Measurements from ENCODE around the gene PCYT2.

The PCYT2 gene

DNA sequence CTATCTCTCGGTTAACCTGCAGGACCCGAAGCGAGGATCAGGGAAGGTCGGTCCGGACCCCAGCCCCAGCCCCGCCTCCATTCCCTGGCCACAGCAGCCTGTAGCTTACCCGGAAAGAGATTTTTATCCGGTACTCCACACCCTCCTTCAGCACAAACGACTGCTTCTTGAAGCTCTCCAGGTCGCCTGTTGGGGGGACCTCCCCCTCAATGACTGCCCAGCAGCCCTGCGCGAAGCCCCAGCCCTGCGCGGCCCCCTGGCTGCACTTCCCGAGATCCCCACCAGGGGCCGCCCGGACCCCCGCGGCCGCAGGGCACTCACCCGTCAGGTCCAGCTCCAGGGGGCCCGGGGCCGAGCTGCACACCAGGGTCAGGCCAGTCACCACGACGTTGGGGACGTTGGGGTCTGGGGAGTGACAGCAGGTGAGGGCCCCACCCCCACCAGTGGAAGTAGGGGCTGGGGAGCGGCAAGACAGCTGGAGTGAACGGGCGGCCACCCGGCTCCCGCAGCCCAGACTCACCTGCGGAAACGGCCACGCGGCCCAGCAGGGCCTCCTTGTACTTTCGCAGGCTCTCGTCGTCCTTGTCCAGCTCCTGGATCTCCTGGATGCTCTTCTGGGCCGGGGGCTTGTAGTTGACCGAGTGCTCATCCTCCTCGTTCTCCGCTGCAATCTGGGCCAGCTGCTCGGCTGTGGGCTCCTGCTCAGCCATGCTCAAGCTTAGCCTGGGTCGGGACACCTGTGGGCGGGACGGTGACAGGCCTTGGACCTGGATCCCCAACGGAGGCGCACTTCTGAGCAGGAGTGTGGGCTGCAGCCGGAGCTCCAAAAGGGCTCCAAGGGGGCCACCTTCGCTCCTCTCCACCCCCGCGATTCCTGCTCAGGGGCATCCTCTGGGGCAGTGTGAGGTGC is 41.7 kb downstream of the PCYT2 start:
- DNase-seq, result peak; percentile 44

DNA sequence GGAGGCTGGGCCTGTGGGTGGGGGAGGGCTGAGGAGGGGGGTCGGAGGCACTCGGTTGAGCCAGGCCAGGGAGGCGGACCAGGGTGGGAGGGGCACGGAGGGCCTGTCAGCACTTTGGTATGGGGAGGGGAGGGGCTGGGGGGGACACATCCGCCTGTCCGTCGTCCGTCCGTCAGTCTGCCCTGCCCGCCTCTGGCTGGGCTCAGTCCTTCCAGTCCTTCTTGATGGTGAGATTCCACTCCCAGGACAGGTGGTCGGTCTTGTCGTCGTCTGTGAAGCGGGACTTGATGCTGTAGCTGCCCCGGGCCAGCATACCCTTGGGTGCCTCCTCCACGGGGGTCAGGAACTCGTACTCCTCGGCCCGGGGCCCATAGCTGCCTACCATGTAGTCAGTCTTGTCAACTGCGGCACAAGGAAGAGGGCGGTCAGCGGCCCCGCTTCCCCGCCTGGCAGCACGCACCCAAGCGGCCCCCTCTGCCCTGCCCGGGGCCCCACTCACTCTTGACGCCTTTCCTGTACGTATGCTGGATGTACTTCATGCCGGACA is 42.5 kb downstream of the PCYT2 start:
- DNase-seq, result peak; percentile 91

DNA sequence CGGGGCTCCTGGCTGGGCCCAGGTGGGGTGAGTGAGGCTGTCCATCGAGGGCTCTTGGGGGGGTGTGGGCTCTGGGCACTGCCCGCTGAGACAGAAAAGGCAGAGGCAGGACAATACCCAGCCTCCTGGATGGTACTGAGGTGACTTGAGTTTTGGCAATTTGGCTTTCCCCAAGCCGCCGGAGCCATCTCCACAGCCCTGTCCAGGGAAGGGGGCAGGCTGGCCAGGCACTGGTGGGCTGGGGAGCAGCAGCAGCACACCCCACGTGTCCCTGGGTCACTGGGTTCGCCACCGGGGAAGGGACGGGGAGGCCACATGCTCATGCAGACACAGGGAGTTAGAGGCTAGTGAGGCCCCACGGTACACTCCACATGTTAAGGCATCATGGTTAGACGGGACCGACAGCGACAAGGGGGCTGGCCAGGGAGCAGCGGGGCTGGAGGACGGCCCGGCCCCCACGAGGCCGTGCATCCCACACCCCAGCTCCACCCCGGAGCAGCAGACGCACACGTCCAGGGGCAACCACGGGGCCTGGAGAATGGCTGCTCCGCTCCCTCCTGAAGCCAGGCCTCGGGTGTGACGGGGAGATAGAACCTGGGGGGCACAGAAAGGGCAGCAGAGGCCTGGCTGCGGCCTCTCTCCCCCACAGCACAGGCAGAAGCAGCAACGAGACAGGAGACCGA is 43.1 kb downstream of the PCYT2 start:
- DNase-seq, result no peak

DNA sequence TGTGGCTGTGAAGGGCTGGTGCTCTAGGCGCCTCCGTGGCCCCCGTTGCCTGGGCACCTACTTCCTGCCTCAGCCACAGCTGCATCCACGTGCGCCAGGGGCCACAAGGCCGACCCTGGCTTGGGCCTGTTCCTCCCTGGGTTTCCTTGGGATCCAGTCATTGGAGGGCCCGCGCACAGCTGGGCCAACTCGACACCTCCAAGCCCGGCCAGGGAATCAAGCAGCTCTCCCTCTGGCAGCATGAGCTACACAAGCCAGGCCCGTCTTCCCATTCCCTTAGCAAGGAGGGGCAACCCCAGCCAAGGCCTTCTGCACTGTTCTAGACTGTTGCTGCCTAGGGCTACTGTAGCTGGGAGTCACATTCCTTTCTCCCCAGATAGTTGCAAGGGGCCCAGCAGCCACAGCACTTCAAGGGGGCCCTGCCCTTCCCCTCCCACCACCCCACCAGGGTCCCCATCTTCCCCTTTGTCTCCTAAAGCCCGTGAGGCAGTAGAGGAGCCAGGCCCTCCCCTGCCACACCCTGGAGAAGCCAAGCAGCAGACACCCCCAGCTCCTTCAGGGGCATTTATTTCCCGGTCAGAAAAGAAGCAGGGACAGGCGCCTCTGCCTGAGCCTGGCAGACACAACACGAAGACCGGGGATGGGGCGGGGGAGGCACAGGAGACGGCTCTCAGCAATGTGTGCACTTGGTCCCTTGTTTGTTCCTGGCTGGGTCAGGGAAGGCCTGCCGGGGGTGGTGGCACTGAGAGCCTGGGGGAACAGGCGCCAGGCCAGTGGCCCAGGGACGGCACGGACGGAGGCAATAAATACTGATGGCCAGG is 43.8 kb downstream of the PCYT2 start:
- DNase-seq, result peak; percentile 48

DNA sequence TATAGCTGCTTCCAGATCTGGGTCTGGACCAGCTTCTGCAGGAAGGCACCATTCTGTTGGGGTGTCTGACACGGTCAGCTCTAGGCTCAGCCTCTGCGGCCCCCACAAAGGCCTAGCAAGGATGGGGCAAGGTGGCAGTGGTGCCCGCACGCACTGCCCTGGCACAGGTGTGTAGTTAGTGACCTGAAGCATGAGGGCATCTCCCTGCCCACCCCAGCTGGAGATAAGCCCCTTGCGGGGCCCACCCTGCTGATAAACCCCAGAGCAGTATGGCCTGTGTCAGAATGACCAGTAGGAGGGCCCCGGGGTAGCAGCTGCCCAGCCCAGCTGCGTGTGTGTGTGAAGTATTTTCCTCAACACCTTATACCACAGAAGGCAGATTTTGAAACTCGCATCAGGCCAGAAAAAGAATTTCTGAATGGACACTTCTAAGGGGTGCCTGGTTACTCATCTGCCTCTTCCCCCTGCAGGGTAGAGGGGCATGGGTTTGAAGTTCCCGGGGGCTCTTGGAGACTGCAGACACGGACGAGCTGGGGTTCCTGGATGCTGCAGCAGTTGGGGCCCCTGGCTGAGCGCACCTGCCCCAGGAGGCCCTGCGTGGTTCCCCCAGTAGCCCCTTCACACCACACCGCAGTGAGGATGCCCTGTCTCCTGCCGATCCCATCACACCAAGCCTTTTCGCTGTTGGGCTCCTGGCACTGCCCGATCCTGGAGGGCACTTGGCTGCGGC is 44.6 kb downstream of the PCYT2 start:
- DNase-seq, result peak; percentile 13

DNA sequence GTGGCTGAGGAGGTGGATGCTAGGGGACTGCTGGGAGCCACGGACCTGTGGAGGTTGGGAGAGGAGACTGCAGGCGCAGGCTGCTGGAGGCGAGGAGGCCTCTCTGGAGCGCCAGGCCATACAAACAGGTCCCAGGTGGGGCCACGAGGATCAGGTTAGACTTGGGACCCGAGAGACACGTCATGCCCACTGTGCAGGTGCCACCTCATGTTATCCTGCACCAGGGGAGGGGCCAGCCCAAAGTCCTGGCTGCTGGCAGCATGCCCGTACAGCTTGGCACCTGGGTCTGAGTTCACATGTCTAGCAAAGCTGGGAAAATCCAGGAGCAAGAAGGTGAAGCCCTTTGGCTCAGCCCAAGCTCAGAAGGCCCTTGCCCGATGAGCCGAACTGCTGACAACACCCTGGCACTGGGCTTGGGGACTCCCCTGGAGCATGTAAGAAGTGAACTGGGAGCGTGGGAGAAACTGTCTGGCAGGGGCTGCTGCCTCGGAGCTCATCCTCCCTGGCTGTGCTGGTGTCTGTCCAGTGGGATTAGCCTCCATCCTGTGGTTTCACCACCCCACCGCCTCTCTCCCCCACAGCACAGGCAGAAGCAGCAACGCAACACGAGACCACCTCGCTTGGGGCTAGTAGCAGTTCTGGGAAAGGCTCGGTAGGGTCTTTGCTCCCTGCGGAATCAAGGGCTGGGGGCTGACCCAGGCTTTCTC is 45.3 kb downstream of the PCYT2 start:
- peak; percentile 17 for DNase-seq

DNA sequence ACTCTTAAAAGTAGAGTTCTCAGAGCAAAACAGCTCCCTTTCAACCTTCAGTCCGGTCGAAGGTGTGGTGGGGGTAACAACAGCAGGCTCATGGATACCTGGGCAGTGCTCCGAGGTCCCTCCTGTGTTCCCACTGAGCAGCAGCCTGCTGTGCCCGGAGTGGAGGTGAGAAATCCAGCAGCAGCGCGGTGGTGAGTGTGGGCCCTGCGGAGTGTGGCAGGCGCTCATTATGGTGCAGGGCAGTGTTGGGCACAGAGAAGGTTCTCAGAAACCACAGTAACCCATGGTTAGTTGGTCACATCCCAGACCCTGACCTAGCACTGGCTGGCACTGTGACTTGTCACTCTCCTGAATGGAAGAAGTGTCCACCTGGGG is 45.9 kb downstream of the PCYT2 start:
- no peak for DNase-seq

DNA sequence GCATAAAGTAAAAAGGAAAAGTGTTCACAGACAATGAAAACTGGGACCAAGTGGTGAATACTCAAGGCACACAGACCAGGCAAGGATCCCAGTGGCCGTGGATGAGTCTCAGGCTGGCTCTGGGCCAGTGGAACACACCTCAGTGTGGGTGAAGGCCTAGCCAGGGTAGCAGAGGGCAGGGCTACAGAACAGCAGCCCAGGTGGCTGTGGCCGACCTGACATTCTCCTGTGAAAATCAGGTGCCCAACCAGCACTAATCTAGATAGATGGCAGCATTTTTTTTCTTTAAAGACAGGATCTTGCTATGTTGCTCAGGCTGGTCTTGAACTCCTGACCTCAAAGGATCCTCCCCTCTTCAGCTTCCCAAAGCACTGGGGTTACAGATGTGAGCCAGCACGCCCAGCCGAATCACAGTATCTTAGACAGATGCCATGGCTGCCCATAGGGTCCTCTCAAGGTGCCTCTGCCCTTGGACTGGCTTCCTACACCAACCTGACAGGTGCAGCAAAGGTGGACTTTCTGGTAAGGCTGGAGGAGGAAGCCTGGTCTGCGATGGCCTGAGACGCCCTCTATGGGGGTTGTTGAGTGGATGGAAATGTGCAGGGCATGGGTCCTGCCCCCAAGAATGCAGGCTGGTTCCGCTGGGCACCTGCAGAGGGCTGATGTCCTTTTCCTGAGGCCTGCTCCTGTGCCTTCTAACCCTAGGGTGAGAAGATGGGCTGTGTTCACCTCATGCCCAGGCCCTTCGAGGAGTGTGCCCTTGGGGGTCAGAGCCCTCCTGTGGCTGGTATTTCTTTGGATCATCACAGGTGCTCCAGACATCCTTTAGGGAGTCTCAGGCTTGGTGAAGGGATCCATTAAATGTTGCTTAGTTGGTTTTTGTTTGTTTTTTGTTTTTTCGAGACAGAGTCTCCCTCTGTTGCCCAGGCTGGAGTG is 47.1 kb downstream of the PCYT2 start:
- DNase-seq, result no peak

DNA sequence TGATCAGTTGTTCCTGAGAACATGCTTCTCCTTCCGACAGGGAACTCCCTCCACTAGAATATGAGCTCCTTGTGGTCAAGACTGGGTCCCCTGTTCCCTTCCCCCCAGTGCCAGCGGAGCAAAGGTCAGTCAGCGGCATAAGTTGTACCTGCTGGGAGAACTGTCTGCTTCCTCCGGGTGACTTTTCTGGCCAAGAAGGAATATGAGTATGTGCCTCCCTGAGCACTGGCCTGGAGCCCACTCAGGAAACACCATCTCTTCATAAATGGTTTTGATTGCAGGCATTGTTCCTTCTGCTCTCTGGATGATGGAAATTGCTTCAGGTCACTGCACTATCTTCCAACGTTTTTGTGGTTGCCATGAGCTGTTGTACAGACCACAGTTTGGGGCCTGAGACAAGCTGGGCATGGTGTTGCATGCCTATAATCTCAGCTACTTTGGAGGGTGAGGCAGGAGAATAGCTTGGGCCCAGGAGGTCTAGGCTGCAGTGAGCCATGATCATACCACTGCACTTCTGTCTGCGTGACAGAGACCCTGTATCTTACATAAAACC is 48.0 kb downstream of the PCYT2 start:
- DNase-seq, result no peak

DNA sequence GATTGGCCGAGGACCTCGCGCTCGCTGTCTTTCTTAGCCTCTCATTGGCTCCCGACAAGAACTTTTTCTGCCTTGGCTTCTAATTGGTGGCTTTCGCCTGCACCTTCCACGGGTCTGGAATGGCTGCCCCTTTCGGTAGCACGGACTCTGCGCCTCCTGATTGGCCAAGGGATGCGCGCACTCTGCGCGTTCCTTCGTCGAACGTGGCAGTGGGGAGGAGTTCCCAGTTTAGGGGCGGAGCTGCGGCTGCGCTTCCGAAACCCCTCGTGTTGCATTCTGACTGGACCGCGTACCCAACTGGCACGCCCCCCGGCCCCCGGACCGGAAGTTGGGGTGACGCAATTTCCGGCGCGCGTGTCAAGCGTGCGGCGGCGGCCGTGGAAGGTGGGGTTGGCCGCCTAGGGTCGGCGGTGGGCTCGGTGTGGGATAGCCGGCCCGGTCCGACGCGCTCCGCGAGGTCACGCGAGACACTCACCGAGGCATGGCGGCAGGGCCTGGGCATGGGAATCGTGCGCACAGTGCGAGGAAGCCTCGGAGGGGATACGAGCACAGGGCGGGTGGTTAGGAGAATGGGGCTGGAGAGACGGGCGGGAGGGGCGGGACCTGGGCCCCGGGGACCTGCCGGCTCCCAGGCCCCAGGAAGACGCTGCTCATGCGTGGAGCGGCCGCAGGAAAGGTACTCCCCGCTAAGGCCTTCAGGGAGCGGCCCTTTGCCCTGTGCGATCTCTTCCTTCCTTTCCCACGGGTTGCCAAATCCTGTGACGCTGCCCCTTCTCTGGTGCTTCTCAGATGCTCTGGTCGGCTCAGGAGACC is 50.2 kb downstream of the PCYT2 start:
- DNase-seq, result peak; percentile 100

DNA sequence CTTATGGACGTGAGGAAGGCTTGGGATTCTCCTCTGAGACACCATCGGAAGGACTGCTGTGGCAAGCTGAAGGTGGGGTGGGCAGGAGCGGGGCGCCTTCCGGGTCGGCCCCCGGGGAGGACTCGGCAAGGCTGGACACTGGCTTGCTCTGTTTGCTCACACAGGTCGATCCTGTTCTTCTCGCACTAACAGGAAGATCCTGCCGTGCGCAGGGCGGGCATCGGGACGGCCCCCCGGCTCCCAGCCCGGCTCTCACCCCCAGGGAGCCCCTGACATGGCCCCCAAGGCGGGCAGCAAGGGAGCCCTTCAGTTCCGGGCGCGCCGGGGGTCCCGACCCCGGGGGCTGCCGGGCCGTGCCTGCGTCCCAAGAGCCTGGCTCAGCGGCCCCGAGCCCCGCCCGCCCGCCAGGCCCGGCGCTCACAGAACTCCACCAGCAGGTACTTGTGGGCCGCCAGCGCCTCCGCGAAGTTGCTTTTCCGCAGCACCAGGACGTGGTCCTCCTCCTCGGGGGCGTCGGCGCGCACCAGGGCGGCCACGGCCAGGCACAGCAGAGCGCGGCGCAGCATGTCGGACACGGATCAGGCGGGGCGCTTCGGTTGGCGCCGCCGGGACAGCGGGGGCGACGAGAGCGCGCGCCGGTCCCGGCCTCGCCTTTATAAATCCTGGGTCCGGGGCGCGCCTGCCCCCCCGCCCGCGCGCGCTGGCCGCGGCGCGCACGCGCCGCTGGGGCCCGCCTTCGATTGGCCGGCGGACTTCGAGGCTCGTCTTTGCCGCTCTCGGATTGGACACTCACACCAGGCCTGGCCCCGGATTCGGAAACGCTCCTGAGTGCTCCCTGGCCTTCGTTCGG is 51.1 kb downstream of the PCYT2 start, which contains the start of gene P4HB:
Gene P4HB, minus strand, starts transcription at position 630 of the 850 bp plus-strand sequence. Its CDS starts 64 bp downstream, at position 566.
- DNase-seq, result no peak

DNA sequence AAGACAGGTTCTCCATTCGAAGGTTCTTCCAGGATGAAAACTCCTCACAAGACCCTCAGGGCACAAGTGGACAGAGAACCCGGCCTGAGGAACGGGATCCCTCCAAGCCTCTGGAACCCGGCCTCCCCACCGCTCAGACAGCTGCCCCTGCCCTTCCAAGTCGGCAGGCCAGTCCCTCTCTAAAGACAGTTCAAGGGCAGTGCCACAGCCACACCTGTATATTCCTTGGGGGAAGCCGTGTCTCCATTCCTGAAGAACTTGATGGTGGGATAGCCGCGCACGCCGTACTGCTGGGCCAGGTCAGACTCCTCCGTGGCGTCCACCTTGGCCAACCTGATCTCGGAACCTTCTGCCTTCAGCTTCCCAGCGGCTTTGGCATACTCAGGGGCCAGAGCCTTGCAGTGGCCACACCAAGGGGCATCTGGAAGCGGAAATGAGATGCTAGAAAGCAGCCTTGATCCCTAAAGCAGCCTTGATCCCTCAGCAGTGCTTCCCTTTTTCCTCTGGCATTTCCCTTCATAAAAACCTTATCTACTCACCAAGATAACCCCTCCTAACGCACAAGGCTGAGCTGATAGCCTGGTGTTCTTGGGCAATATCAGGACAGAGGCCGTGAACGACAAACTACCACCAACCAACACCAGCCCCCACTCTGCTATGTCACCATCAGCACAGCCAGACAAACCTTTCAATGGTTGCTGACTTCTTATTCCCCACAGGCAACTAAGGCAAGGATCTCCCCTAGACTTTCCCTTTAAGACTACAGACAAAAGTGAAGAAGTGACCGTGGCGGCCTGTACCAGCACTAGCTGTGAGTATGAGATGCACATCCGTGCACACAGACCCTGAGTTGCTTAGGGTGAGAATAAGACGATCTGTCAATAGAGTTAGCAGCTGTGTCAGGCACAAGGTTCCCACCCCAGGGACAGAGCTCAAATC is 52.0 kb downstream of the PCYT2 start:
- no peak for DNase-seq

DNA sequence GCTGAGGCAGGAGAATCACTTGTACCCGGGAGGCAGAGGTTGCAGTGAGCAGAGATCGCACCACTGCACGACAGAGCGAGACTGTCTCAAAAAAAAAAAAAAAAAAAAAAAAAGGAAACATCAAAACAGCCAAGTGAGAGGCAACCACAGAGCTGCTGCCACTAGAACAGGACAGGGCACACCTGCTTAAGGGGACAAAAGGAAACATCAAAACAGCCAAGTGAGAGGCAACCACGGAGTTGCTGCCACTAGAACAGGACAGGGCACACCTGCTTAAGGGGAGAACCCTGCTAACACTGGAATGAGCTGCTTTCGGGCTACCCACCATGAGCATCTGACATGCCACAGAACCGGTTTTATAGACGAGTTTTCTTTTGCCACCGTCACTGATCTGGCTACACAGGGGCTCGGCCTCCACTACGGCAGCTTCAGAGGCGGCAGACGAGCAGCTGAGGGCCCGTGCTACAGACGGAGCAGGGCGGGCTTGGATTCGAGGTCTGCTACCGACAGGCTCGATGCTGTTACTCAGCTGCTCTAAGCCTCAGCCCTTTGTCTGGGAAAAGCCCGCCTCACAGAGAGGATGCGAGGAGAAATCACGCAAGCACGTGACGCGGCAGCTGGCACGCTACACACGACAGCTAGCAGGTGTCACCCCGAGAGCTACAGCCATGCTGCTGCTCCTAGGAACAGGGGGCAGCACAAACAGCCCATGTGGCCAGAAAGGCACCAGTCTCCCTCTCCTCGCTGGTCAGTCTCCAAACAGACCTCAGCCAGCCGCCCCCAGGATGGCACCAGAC is 52.8 kb downstream of the PCYT2 start:
- no peak for DNase-seq

DNA sequence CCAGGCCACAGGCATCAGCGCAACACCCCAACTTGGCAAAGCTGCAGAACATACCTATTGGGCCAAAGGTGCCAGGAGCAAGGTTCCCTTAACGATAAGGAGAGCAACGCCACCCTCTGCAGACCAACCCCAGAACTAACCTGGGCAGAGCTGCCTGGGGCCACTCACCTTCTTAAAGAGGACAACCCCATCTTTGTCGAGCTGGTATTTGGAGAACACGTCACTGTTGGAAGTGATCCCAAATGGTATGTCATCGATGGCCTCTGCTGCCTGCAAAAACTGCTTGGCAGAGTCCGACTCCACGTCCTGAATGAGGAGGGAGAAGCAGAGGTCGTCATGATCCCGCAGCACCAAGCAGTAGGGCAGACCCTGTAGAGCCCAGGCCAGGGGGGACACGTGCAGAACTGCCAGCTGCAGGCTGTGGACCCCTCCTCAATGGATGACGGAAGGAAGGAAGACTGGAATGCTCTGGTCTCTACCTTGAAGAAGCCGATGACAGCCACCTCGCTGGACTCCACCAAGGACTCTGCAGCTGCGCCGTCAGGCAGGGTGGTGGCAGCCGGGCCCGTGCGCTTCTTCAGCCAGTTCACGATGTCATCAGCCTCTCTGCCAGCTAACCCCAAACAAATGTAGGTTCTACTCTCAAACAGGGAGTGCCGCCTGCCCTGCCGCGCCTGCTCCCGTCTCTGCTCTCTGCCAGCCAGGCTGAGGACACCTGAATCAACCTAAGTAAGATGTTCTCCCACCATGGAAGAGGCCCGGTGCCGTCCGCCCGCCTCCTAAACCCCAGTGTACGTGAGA is 56.0 kb downstream of the PCYT2 start:
- no peak for DNase-seq

DNA sequence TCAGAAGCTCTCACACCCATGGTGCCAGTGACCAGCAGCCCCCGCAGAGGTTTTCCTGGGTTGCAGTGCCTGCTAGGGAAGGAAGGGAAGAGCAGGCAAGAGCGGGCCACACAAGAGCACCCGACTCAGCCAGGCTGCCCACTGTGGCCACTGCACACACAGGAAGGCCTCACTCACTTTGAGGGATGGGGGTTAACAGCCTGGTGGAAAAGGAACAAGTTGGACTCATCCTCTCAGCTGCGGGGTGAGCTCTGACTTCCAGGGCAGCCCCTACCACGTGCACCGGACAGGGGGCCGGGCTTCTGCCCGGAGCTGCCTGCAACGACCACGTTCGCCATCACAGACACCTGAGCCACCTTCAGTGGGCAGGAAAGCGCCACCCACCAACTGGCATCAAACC is 59.0 kb downstream of the PCYT2 start:
- DNase-seq, result no peak
